CD14-positive monocyte (primary cell): ENCODE results near the gene TUSC2. TPM values are rescaled to one million over a fixed set of nuclear protein-coding genes. Genes with fewer than 3 reads are reported as not detected.

Experiments used
- DNase-seq, 3 donors: peaks; one replicate each; pipeline ENCODE4 v3.0.0-alpha.2; 2011 to 2022
- H2AFZ ChIP-seq: 2 replicates; pipeline ENCODE4 v1.6.0; 2012; ENCODE audit warnings: mild to moderate bottlenecking, low read depth, low read length, inconsistent platforms; ENCODE audit not compliant: insufficient read depth, poor library complexity, severe bottlenecking
- H3K27ac ChIP-seq, 2 donors: 1 replicate in 1 of 2; 2 replicates in 1 of 2; pipeline ENCODE4 v1.5.1; 2012 to 2013; ENCODE audit warnings: low read length in 2 of 2, control low read depth in 1 of 2, inconsistent platforms in 1 of 2, low read depth in 1 of 2, mild to moderate bottlenecking in 1 of 2
- H3K27me3 ChIP-seq, 2 donors: one replicate each; pipeline versions ENCODE4 v1.6.0 to v1.6.1; 2011 to 2013; ENCODE audit warnings: low read length in 2 of 2; ENCODE audit not compliant: control insufficient read depth in 2 of 2, insufficient read depth in 2 of 2
- H3K36me3 ChIP-seq, 2 donors: replicated peaks in 1 of 2; 1 replicate in 1 of 2; 2 replicates in 1 of 2; pipeline versions ENCODE4 v1.5.1 to v1.6.1; 2012 to 2013; ENCODE audit warnings: low read length in 2 of 2, control low read depth in 1 of 2, inconsistent platforms in 1 of 2, mild to moderate bottlenecking in 1 of 2; ENCODE audit not compliant: insufficient read depth in 2 of 2, control insufficient read depth in 1 of 2
- H3K4me1 ChIP-seq, 2 donors: 1 replicate in 1 of 2; 2 replicates in 1 of 2; pipeline versions ENCODE4 v1.5.1 to v1.6.1; 2012 to 2013; ENCODE audit warnings: low read length in 2 of 2, control low read depth in 1 of 2, inconsistent platforms in 1 of 2, mild to moderate bottlenecking in 1 of 2, moderate library complexity in 1 of 2; ENCODE audit not compliant: insufficient read depth in 2 of 2, control insufficient read depth in 1 of 2
- H3K4me2 ChIP-seq: replicated peaks from 2 replicates; pipeline ENCODE3; 2012; ENCODE audit warnings: low read length, moderate library complexity, mild to moderate bottlenecking; ENCODE audit not compliant: poor library complexity, severe bottlenecking; ENCODE audit errors: extremely low read depth
- H3K4me3 ChIP-seq, 3 experiments: fragments of 200-600 bp in 1 of 3; sonication (generic) in 1 of 3; replicated peaks in 1 of 3; 1 replicate in 2 of 3; 2 replicates in 1 of 3; pipeline ENCODE4 v1.5.1; 2011 to 2013; ENCODE audit warnings: low read length in 3 of 3, mild to moderate bottlenecking in 3 of 3, control low read depth in 2 of 3, low read depth in 2 of 3, inconsistent platforms in 1 of 3, moderate library complexity in 1 of 3
- H3K79me2 ChIP-seq: 2 replicates; pipeline ENCODE4 v1.6.0; 2012; ENCODE audit warnings: mild to moderate bottlenecking, control low read depth, inconsistent platforms, low read length, moderate library complexity; ENCODE audit not compliant: insufficient read depth
- H3K9ac ChIP-seq: 2 replicates; pipeline ENCODE4 v1.6.0; 2017; ENCODE audit warnings: low read length, mild to moderate bottlenecking; ENCODE audit not compliant: insufficient read depth, poor library complexity, severe bottlenecking
- H3K9me3 ChIP-seq, 2 donors: replicated peaks in 1 of 2; 1 replicate in 1 of 2; 2 replicates in 1 of 2; pipeline versions ENCODE4 v1.5.1 to v1.6.1; 2012 to 2013; ENCODE audit warnings: low read length in 2 of 2, control low read depth in 1 of 2; ENCODE audit not compliant: control insufficient read depth in 1 of 2, insufficient read depth in 1 of 2
- H4K20me1 ChIP-seq: 2 replicates; pipeline ENCODE4 v1.6.0; 2012; ENCODE audit warnings: mild to moderate bottlenecking, low read length, control low read depth, moderate library complexity; ENCODE audit not compliant: insufficient read depth
- H3K27ac Mint-ChIP-seq, 7 donors: one replicate each; pipeline ENCODE4 v1.8.0; 2020; ENCODE audit warnings: mild to moderate bottlenecking in 7 of 7, mixed read lengths in 7 of 7, moderate library complexity in 6 of 7, inconsistent platforms in 2 of 7
- H3K27me3 Mint-ChIP-seq, 3 donors: one replicate each; pipeline ENCODE4 v1.8.0; 2021 to 2022; ENCODE audit warnings: low read depth in 3 of 3, mild to moderate bottlenecking in 3 of 3, mixed read lengths in 3 of 3, moderate library complexity in 3 of 3, inconsistent platforms in 1 of 3
- H3K36me3 Mint-ChIP-seq, 2 donors: one replicate each; pipeline ENCODE4 v1.8.0; 2020; ENCODE audit warnings: mixed read lengths in 2 of 2, inconsistent platforms in 1 of 2, mild to moderate bottlenecking in 1 of 2
- H3K4me1 Mint-ChIP-seq: one replicate; pipeline ENCODE4 v1.8.0; 2020; ENCODE audit warnings: mild to moderate bottlenecking, mixed read lengths
- H3K4me3 Mint-ChIP-seq, 2 donors: one replicate each; pipeline ENCODE4 v1.8.0; 2020; ENCODE audit warnings: mild to moderate bottlenecking in 2 of 2, mixed read lengths in 2 of 2, moderate library complexity in 1 of 2
- H3K9me3 Mint-ChIP-seq, 7 donors: one replicate each; pipeline ENCODE4 v1.8.0; 2020 to 2022; ENCODE audit warnings: mixed read lengths in 7 of 7, mild to moderate bottlenecking in 6 of 7, moderate library complexity in 6 of 7, inconsistent platforms in 2 of 7
- CTCF ChIP-seq: fragments of 200-600 bp; IDR thresholded peaks from one replicate; pipeline ENCODE4 v1.8.0; 2022; ENCODE audit warnings: antibody characterized with exemption, mild to moderate bottlenecking
- WGBS: methylation state at CpG from one replicate; pipeline ENCODE4 v1.1.5; 2013; ENCODE audit warnings: missing lambda C conversion rate; ENCODE audit not compliant: insufficient coverage; 5-methylcytosine and 5-hydroxymethylcytosine counted together
- intact Hi-C, 2 donors: fragments of 100-400 bp; cut with micrococcal nuclease; formaldehyde crosslinking; loops; one replicate each; pipeline versions ENCODE4 v1.15.0 to v1.15.1; 2023
- polyA plus RNA-seq, 3 donors: library from polyadenylated mRNA; depleted of rRNA in 1 of 3; unstranded in 2 of 3; stranded (reverse) in 1 of 3; fragments of 300-500 nt in 2 of 3; fragments of >200 nt in 1 of 3; fragmentation: Illumina TruSeq in 2 of 3; gene quantifications; 1 replicate in 2 of 3; 2 replicates in 1 of 3; pipeline ENCODE4 v1.2.3, GENCODE V29; 2012 to 2021

TUSC2 gene
- polyA plus RNA-seq, 3 donors: 22.6 to 55.7 (median 47.0) TPM

GRCh38 chr3:50350527-50351322, 22.7 kb upstream of the TUSC2 start, which contains the start of the genes CYB561D2 and NPRL2:
Gene CYB561D2, plus strand, starts transcription at chr3:50350862. Its CDS starts 572 bp downstream, at chr3:50351434.
Gene NPRL2, minus strand, starts transcription at chr3:50350775. Its CDS starts 123 bp downstream, at chr3:50350652.
- Histone ChIP-seq H3K27ac (peak within 1 kb of the TSS; percentile 85 to 94), H3K4me2 (peak within 1 kb of the TSS; percentile 82), H3K36me3 (peaks cover 40 to 47% of the 10 kb centered on the region in 2 donors), H3K9me3 (no peaks in the 10 kb centered on the region), H4K20me1 (peaks cover 57% of the 10 kb centered on the region), H2AFZ (peak within 1 kb of the TSS; percentile 87), H3K79me2 (peaks cover 61% of the 10 kb centered on the region), H3K9ac (peak within 1 kb of the TSS; percentile 74), H3K4me3 (peak within 1 kb of the TSS; percentile 79 to 93 (median 85)), H3K27me3 (no peaks in the 10 kb centered on the region), H3K4me1 (peaks cover 42 to 58% of the 10 kb centered on the region in 2 donors)
- peak within 1 kb of the TSS; percentile 95 to 99 (median 97) for H3K27ac Mint-ChIP-seq
- H3K4me1 Mint-ChIP-seq: peaks cover 59% of the 10 kb centered on the region
- H3K9me3 Mint-ChIP-seq: no peaks in the 10 kb centered on the region
- intact Hi-C loops: loop anchor here (1.0 to 10.0 kb wide), 5 partner anchors 9 to 1044 kb away; partner anchors contain the start of genes CISH (in 1 of the 2), MON1A (in 1 of the 2), RBM15B (in 1 of the 2) and TMEM115 (in 1 of the 2)
- H3K36me3 Mint-ChIP-seq: peaks cover 35 to 46% of the 10 kb centered on the region in 2 donors
- H3K4me3 Mint-ChIP-seq: peak within 1 kb of the TSS; percentile 92 to 95
- WGBS: under 1% methylated on average over 59 of the region's 64 CpGs
- no peak for TF ChIP-seq CTCF
- peak; percentile 95 to 97 (median 96) for DNase-seq
- H3K27me3 Mint-ChIP-seq: no peaks in the 10 kb centered on the region

- H3K4me3 Mint-ChIP-seq: peak overlapping the region; percentile 92 to 95
- intact Hi-C loops: loop anchor here (5.0 to 10.0 kb wide), 3 partner anchors 262 to 1045 kb away; partner anchors contain the start of genes CISH (in 1 of the 2), MON1A (in 1 of the 2) and RBM15B (in 1 of the 2)
- no peaks in the 10 kb centered on the region for H3K9me3 ChIP-seq
- H3K27me3 Mint-ChIP-seq: no peaks in the 10 kb centered on the region
- peak overlapping the region; percentile 85 to 94 for H3K27ac ChIP-seq
- H3K4me2 ChIP-seq: peak overlapping the region; percentile 82
- TF ChIP-seq CTCF: no peak
- 16% methylated on average over 7 of the region's 7 CpGs for WGBS
- H3K27me3 ChIP-seq: no peaks in the 10 kb centered on the region
- peak overlapping the region; percentile 79 to 93 (median 85) for H3K4me3 ChIP-seq
- no peaks in the 10 kb centered on the region for H3K9me3 Mint-ChIP-seq
- peaks cover 34 to 41% of the 10 kb centered on the region in 2 donors for H3K36me3 ChIP-seq
- peaks cover 58% of the 10 kb centered on the region for H3K79me2 ChIP-seq
- H3K4me1 Mint-ChIP-seq: peaks cover 61% of the 10 kb centered on the region
- peaks cover 54% of the 10 kb centered on the region for H4K20me1 ChIP-seq
- peaks cover 44 to 61% of the 10 kb centered on the region in 2 donors for H3K4me1 ChIP-seq
- peak overlapping the region; percentile 87 for H2AFZ ChIP-seq
- H3K9ac ChIP-seq: peak overlapping the region; percentile 74
- peak overlapping the region; percentile 95 to 99 (median 97) for H3K27ac Mint-ChIP-seq
- peaks cover 30 to 41% of the 10 kb centered on the region in 2 donors for H3K36me3 Mint-ChIP-seq
- no peak for DNase-seq
Observed at GRCh38 chr3:50350213-50350526, 22.1 kb upstream of the TUSC2 start.
